Esophagus muscularis mucosa (tissue), 4 donors: Measurements from ENCODE around the gene ARTN.

Experiments
- CTCF ChIP-seq, 3 experiments: fragments of 200-600 bp in 2 of 3; fragments of 450-650 bp in 1 of 3; sonication (generic) in 2 of 3; IDR thresholded peaks; one replicate each; pipeline ENCODE4 v1.5.1; 2017 to 2019; ENCODE audit warnings: antibody characterized with exemption in 3 of 3, mild to moderate bottlenecking in 2 of 3, moderate library complexity in 1 of 3
- EP300 ChIP-seq: sonication (generic); formaldehyde crosslinking; IDR thresholded peaks from one replicate; pipeline ENCODE4 v1.6.1; 2017; ENCODE audit warnings: antibody characterized with exemption
- POLR2AphosphoS5 ChIP-seq, 2 donors: sonication (generic); formaldehyde crosslinking; IDR thresholded peaks; one replicate each; pipeline ENCODE4 v1.6.1; 2017; ENCODE audit warnings: antibody characterized with exemption in 2 of 2

GRCh38 chr1:43973981-43974442 lies 40.4 kb downstream of the ARTN start:
- no peak for TF ChIP-seq CTCF (IDR thresholded peaks at IDR 0.05)
- TF ChIP-seq EP300, result no peak
- no peak for TF ChIP-seq POLR2AphosphoS5 (IDR thresholded peaks at IDR 0.05)
